ENCODE results near the gene PFDN6.

PFDN6 gene

GRCh38 chr6:33296797-33297405 lies 7.5 kb downstream of the PFDN6 start:
- FAIRE-seq: no peak

GRCh38 chr6:33297406-33297955 lies 8.1 kb downstream of the PFDN6 start:
- no peak for FAIRE-seq

- FAIRE-seq: no peak
Measured at GRCh38 chr6:33297956-33298772, 8.8 kb downstream of the PFDN6 start.

GRCh38 chr6:33298773-33299236 lies 9.4 kb downstream of the PFDN6 start, which contains the start of gene RGL2:
Gene RGL2, minus strand, starts transcription at chr6:33298942. Its CDS starts 332 bp downstream, at chr6:33298610.
- no peak for FAIRE-seq

- no peak for FAIRE-seq
Measured at GRCh38 chr6:33299237-33299944, 10.0 kb downstream of the PFDN6 start.

- no peak for FAIRE-seq
Measured at GRCh38 chr6:33301877-33302276, 12.5 kb downstream of the PFDN6 start.

- no peak for FAIRE-seq
Measured at GRCh38 chr6:33304216-33304615, 14.8 kb downstream of the PFDN6 start.

- FAIRE-seq: no peak
Measured at GRCh38 chr6:33305052-33305451, 15.7 kb downstream of the PFDN6 start.

GRCh38 chr6:33306356-33306755 lies 17.0 kb downstream of the PFDN6 start:
- no peak for FAIRE-seq

- FAIRE-seq: no peak
Measured at GRCh38 chr6:33312361-33313104, 23.1 kb downstream of the PFDN6 start.

GRCh38 chr6:33313105-33313708 lies 23.8 kb downstream of the PFDN6 start:
- no peak for FAIRE-seq

- FAIRE-seq: no peak
Measured at GRCh38 chr6:33313709-33314514, 24.5 kb downstream of the PFDN6 start, which contains the start of gene TAPBP. Gene TAPBP, minus strand, starts transcription at chr6:33314078. Its CDS starts 37 bp downstream, at chr6:33314041.

GRCh38 chr6:33314515-33314942 lies 25.1 kb downstream of the PFDN6 start:
- FAIRE-seq: no peak

GRCh38 chr6:33314943-33315792 lies 25.8 kb downstream of the PFDN6 start:
- no peak for FAIRE-seq

- FAIRE-seq: no peak
Measured at GRCh38 chr6:33315793-33316602, 26.6 kb downstream of the PFDN6 start.

- FAIRE-seq: no peak
Measured at GRCh38 chr6:33316603-33317418, 27.4 kb downstream of the PFDN6 start.

GRCh38 chr6:33317419-33317668 lies 27.9 kb downstream of the PFDN6 start:
- no peak for FAIRE-seq

- FAIRE-seq: peak; percentile 96
Measured at GRCh38 chr6:33317669-33318425, 28.4 kb downstream of the PFDN6 start, which contains the start of gene ZBTB22. Gene ZBTB22, minus strand, starts transcription at chr6:33317744. Its CDS starts 828 bp downstream, at chr6:33316916.
